Activated T-cell treated with anti-CD3 and anti-CD28 coated beads, Interleukin-2, amount 50 U/mL, for 48 hours (primary cell): ENCODE data around the gene ANGPTL2.
"Not testable (repeated sequence)": the region's sequence is repeated elsewhere in the genome, so short reads cannot be mapped to it uniquely, and the experiment has no call there.

Source experiments
- DNase-seq, 2 experiments: peaks; one replicate each; pipeline ENCODE4 v3.0.0-alpha.2; 2020

Gene ANGPTL2

GRCh38 chr9:127154390-127155191, 32.2 kb upstream of the ANGPTL2 start:
- peak; percentile 19 to 36 for DNase-seq

- DNase-seq = peak; percentile 21 to 22
Measured at GRCh38 chr9:127154003-127154389, 31.6 kb upstream of the ANGPTL2 start.

GRCh38 chr9:127153501-127153900, 31.1 kb upstream of the ANGPTL2 start:
- DNase-seq = peak in 1 of 2 experiments; percentile 8

GRCh38 chr9:127149463-127150390, 27.3 kb upstream of the ANGPTL2 start:
- peak in 1 of 2 experiments; percentile 7 for DNase-seq

- no peak for DNase-seq
Measured at GRCh38 chr9:127149010-127149409, 26.6 kb upstream of the ANGPTL2 start.

- DNase-seq = no peak
Measured at GRCh38 chr9:127148014-127148413, 25.6 kb upstream of the ANGPTL2 start.

GRCh38 chr9:127147251-127147650, 24.8 kb upstream of the ANGPTL2 start:
- DNase-seq = no peak

GRCh38 chr9:127146841-127147240, 24.4 kb upstream of the ANGPTL2 start:
- DNase-seq = not testable (repeated sequence)

- no peak for DNase-seq
Measured at GRCh38 chr9:127144670-127145445, 22.4 kb upstream of the ANGPTL2 start.

- DNase-seq = peak in 1 of 2 experiments; percentile 6
Measured at GRCh38 chr9:127143920-127144465, 21.6 kb upstream of the ANGPTL2 start.

GRCh38 chr9:127142931-127143464, 20.6 kb upstream of the ANGPTL2 start:
- no peak for DNase-seq

- DNase-seq = peak in 1 of 2 experiments; percentile 8
Measured at GRCh38 chr9:127142291-127142690, 19.9 kb upstream of the ANGPTL2 start.

GRCh38 chr9:127140842-127141675, 18.6 kb upstream of the ANGPTL2 start:
- no peak for DNase-seq

GRCh38 chr9:127140181-127140580, 17.7 kb upstream of the ANGPTL2 start:
- DNase-seq = no peak

- DNase-seq = peak in 1 of 2 experiments; percentile 9
Measured at GRCh38 chr9:127139775-127140174, 17.3 kb upstream of the ANGPTL2 start.

- DNase-seq = peak in 1 of 2 experiments; percentile 7
Measured at GRCh38 chr9:127139071-127139731, 16.8 kb upstream of the ANGPTL2 start.

- DNase-seq = peak in 1 of 2 experiments; percentile 1
Measured at GRCh38 chr9:127138444-127138843, 16.0 kb upstream of the ANGPTL2 start.

- no peak for DNase-seq
Measured at GRCh38 chr9:127137640-127138360, 15.4 kb upstream of the ANGPTL2 start.

GRCh38 chr9:127136880-127137639, 14.6 kb upstream of the ANGPTL2 start:
- DNase-seq = peak in 1 of 2 experiments; percentile 1
